Measurements from ENCODE around the gene MUC5B.

The MUC5B gene

DNA sequence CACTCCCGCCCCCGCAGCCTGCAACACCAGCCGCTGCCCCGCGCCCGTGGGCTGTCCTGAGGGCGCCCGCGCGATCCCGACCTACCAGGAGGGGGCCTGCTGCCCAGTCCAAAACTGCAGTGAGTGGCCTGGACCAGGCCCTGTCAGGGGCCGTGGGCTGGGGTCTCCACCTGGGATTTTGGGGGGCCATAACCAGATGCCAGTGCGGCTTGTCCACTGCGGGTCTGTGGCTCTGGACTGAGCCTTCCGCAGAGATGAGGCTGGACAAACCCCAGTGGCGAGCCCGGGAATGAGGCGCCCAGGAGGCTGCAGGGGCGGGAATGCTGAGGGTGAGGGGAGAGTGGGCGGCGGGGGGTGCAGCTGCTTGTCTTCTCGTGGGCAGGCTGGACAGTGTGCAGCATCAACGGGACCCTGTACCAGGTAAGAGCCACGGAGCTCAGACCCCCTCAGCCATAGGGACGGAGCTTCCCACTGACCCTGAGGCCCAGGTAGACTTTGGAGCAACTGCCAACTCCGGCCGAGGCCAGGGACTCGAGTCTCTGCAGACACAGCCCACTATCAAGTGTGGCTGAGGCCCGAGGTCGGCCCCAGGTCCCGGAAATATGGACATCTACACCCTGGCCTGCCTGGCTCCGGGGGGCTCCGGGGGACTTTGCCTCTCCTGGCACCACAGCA lies 24.8 kb upstream of the MUC5B start:
- DNase-seq (ENCODE audit: insufficient read length, low spot score): no peak
- no peak for TF ChIP-seq POLR2A (IDR thresholded peaks at IDR 0.05; ENCODE audit: low read depth, low read length)
- TF ChIP-seq TAF1 (IDR thresholded peaks at IDR 0.05; ENCODE audit: low read depth, low read length): no peak
- FAIRE-seq: no peak

DNA sequence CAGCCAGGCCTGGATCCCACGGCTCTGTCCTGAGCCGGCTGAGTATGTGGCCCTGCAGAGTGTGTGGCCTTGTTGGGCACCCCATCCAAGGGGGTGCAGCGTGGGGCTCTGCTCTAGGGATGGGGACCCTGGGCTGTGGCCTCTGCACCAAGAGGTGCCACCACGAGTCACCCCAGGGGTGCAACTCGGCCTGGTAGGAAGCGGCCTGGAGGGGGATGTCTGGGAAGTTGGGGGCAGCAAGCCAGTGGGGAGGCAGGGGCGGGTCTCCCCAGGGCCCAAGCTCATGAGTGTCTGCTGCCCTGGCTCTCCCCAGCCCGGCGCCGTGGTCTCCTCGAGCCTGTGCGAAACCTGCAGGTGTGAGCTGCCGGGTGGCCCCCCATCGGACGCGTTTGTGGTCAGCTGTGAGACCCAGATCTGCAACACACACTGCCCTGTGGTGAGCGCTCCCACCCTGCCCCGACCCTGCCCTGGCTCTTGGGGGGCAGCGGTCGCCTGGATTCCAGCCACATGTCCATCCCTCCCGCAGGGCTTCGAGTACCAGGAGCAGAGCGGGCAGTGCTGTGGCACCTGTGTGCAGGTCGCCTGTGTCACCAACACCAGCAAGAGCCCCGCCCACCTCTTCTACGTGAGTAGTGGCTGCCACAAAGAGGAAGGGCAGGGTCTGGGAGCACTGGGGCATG lies 24.2 kb upstream of the MUC5B start:
- FAIRE-seq: no peak
- no peak for DNase-seq (ENCODE audit: insufficient read length, low spot score)
- TF ChIP-seq PAX5 (IDR thresholded peaks at IDR 0.05; ENCODE audit: insufficient read depth, low read length, severe bottlenecking): no peak
- no peak for TF ChIP-seq POU2F2 (IDR thresholded peaks at IDR 0.05; ENCODE audit: low read depth, low read length)
- TF ChIP-seq POLR2AphosphoS5 (IDR thresholded peaks at IDR 0.05; ENCODE audit: low read depth, low read length): no peak
- TF ChIP-seq TAF1 (IDR thresholded peaks at IDR 0.05; ENCODE audit: low read depth, low read length): no peak
- TF ChIP-seq POLR2A (IDR thresholded peaks at IDR 0.05; ENCODE audit: low read depth, low read length): no peak
- TF ChIP-seq SPI1 (IDR thresholded peaks at IDR 0.05; ENCODE audit: low read depth, low read length): no peak

DNA sequence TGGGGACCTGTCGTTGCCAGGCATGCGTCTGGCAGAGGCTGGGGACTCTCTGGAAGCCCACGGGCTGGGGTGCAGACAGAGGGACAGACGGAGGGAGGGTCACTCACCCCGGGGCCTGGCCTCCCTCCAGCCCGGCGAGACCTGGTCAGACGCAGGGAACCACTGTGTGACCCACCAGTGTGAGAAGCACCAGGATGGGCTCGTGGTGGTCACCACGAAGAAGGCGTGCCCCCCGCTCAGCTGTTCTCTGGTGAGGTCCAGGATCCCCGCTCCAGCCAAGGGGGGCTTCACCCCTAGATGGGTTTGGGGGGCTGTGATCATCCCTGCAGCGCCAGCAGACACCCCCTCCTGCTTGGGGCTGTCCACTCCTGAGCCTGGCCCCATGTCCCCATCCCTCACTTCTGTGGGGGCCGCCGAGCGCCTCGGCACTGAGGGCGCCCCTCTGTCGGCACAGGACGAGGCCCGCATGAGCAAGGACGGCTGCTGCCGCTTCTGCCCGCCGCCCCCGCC lies 23.6 kb upstream of the MUC5B start:
- FAIRE-seq: no peak
- no peak for DNase-seq (ENCODE audit: insufficient read length, low spot score)
- TF ChIP-seq POLR2A (IDR thresholded peaks at IDR 0.05; ENCODE audit: low read depth, low read length): no peak

DNA sequence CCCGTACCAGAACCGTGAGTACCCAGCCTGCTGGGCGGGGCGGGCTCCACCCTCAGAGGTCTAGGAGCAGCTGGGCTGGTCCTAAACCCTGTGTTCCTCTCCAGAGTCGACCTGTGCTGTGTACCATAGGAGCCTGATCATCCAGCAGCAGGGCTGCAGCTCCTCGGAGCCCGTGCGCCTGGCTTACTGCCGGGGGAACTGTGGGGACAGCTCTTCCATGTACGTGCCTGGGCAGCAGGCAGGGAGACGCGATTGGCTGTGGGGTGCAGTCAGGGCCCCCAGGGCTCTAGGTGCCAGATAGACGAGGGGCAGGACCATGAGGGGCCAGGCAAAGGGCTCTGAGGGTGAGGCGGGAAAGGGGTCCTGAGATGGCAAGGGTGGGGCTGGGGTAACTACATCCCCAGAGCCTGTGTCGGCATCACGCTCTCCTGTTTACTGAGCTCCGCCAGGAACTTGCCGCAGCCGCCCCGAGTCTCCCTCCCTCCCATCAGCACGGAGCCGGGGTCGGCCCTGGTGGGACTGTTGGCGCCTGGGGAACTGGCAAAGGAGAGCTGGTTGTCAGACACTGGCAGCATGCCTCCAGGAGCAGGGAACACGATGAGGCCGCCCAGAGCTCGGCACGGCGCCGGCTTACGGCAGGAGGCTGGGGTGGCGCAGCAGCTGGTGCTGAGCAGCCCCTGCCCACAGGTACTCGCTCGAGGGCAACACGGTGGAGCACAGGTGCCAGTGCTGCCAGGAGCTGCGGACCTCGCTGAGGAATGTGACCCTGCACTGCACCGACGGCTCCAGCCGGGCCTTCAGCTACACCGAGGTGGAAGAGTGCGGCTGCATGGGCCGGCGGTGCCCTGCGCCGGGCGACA lies 22.9 kb upstream of the MUC5B start:
- no peak for DNase-seq (ENCODE audit: insufficient read length, low spot score)
- FAIRE-seq: no peak
- TF ChIP-seq TAF1 (IDR thresholded peaks at IDR 0.05; ENCODE audit: low read depth, low read length) (no peak), PAX5 (IDR thresholded peaks at IDR 0.05; ENCODE audit: insufficient read depth, low read length, severe bottlenecking) (no peak), POLR2AphosphoS5 (IDR thresholded peaks at IDR 0.05; ENCODE audit: low read depth, low read length) (no peak), POU2F2 (IDR thresholded peaks at IDR 0.05; ENCODE audit: low read depth, low read length) (no peak), SPI1 (IDR thresholded peaks at IDR 0.05; ENCODE audit: low read depth, low read length) (no peak), POLR2A (IDR thresholded peaks at IDR 0.05; ENCODE audit: low read depth, low read length) (no peak)

DNA sequence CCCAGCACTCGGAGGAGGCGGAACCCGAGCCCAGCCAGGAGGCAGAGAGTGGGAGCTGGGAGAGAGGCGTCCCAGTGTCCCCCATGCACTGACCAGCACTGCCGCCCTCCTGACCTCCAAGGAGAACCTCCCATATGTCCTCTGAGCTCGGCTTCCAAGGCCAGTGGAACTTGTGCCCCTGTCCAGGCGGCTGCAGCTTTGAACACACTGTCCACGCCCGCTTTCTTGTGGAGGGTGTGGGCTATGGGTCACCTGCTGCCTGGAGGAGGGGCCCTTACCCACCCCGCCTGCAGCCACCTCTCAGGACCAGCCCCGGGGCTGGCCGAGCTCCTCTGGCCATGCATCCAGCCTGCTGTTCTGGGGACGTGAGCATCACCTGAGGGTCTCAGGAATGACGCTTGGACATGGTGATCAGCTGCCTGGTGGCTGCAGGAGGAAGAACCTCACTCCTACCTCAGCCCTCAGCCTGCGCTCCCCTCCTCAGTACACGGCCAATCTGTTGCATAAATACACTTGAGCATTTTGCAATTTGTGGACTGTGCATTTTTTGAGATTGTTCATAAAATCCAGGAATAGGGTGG lies 22.2 kb upstream of the MUC5B start:
- FAIRE-seq: no peak
- TF ChIP-seq TAF1 (IDR thresholded peaks at IDR 0.05; ENCODE audit: low read depth, low read length): no peak
- TF ChIP-seq POLR2A (IDR thresholded peaks at IDR 0.05; ENCODE audit: low read depth, low read length): no peak
- no peak for TF ChIP-seq SPI1 (IDR thresholded peaks at IDR 0.05; ENCODE audit: low read depth, low read length)
- no peak for TF ChIP-seq PAX5 (IDR thresholded peaks at IDR 0.05; ENCODE audit: insufficient read depth, low read length, severe bottlenecking)
- TF ChIP-seq POU2F2 (IDR thresholded peaks at IDR 0.05; ENCODE audit: low read depth, low read length): no peak
- TF ChIP-seq POLR2AphosphoS5 (IDR thresholded peaks at IDR 0.05; ENCODE audit: low read depth, low read length): no peak
- DNase-seq (ENCODE audit: insufficient read length, low spot score): no peak

DNA sequence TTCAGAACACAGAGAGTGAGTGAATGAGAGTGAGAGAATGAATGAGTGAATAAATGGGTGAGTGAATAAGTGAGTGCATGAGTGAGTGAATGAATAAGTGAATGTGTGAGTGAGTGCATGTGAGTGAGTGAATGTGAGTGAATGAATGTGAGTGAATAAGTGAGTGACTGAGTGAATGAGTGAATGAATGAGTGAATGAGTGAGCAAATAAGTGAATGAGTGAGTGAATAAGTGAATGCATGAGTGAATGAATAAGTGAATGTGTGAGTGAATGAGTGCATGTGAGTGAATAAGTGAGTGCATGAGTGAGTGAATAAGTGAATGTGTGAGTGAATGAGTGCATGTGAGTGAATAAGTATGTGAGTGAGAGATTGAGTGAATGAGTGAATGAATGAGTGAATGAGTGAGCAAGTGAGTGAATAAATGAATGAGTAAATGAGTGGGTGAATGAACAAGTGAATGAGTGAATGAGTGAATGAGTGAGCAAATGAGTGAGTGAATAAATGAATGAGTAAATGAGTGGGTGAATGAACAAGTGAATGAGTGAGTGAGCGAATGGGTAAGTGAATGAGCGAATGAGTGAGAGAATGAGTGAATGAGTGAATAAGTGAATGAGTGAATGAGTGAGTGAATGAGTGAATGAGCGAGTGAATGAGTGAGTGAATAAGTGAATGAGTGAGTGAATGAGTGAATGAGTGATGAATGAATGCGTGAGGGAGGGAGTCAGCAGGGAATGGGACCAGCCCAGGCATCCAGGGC lies 21.3 kb upstream of the MUC5B start:
- no peak for TF ChIP-seq POLR2A (IDR thresholded peaks at IDR 0.05; ENCODE audit: low read depth, low read length)
- no peak for TF ChIP-seq POU2F2 (IDR thresholded peaks at IDR 0.05; ENCODE audit: low read depth, low read length)
- TF ChIP-seq SPI1 (IDR thresholded peaks at IDR 0.05; ENCODE audit: low read depth, low read length): no peak
- TF ChIP-seq POLR2AphosphoS5 (IDR thresholded peaks at IDR 0.05; ENCODE audit: low read depth, low read length): no peak
- TF ChIP-seq TAF1 (IDR thresholded peaks at IDR 0.05; ENCODE audit: low read depth, low read length): no peak
- TF ChIP-seq PAX5 (IDR thresholded peaks at IDR 0.05; ENCODE audit: insufficient read depth, low read length, severe bottlenecking): no peak
- FAIRE-seq (peak; percentile 58), DNase-seq (ENCODE audit: insufficient read length, low spot score) (no peak)

DNA sequence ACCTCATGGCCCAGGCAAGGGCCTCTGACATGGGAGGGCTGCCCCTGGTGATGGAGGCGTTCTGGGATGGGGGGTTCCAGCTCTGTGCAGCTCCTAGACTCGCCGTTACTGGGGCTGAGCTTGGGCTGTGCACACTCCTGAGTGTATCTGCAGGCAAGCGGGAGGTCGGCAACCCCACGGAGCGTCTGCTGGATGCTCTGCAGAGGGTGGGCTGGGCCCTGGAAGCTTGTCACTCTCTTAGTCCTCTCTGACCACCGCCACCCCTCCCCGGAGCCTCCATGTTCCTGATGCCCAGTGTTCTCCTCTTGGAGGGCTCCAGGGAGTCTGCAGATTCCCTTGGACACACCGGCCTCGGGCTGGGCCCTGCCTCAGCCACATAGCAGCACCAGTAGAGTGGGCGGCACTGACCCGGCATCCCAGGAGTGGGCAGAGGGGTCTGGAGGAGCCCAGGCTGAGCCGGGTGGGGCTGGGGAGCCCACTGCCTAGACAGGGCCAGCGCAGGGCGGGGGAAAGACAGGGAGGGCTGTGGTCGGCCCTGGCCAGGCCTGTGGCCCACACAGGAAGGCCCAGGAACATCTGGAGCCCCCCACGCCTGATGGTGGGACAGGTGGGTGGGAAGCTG lies 20.6 kb upstream of the MUC5B start:
- no peak for DNase-seq (ENCODE audit: insufficient read length, low spot score)
- TF ChIP-seq POLR2AphosphoS5 (IDR thresholded peaks at IDR 0.05; ENCODE audit: low read depth, low read length) (no peak), SPI1 (IDR thresholded peaks at IDR 0.05; ENCODE audit: low read depth, low read length) (no peak), POU2F2 (IDR thresholded peaks at IDR 0.05; ENCODE audit: low read depth, low read length) (no peak), PAX5 (IDR thresholded peaks at IDR 0.05; ENCODE audit: insufficient read depth, low read length, severe bottlenecking) (no peak), POLR2A (IDR thresholded peaks at IDR 0.05; ENCODE audit: low read depth, low read length) (no peak), TAF1 (IDR thresholded peaks at IDR 0.05; ENCODE audit: low read depth, low read length) (no peak)

DNA sequence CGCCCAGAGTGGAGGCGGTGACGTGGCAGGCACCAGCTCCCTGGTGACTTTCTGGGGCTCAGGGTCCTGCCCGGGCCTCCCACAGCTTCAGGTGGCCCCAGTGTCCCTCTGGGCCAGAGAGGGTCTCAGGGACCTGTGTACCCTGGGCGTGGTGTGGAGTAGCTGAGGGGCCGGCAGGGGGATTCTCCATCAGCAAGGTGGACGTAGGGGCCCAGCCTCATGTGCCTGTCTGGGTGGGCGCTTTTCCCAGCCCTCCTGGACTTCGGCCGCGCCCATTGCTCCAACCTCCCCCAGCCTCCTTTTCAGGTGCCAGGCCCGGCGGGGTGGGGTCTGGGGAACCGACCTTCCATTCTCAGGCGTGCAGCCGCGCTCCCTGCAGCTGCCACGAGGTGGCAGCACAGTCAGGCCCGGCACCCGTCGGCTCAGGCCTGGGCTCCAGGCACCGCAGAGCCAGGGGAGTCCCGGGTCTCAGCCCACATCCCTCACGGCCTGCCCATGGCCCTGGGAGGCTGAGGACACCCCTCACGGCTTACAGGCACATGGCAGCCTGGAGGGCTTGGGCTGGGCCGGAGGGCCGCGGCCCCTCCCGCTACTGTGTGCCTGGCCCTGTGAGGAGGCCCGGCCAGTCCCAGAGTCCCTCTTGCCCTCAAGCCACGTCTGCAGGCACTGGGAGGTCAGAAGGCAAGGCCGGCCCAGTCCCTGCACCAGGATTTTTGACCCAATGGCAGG lies 19.9 kb upstream of the MUC5B start:
- peak; percentile 99 for DNase-seq (ENCODE audit: insufficient read length, low spot score)
- no peak for TF ChIP-seq SPI1 (IDR thresholded peaks at IDR 0.05; ENCODE audit: low read depth, low read length)
- no peak for TF ChIP-seq POU2F2 (IDR thresholded peaks at IDR 0.05; ENCODE audit: low read depth, low read length)
- no peak for TF ChIP-seq POLR2A (IDR thresholded peaks at IDR 0.05; ENCODE audit: low read depth, low read length)
- TF ChIP-seq TAF1 (IDR thresholded peaks at IDR 0.05; ENCODE audit: low read depth, low read length): no peak
- TF ChIP-seq PAX5 (IDR thresholded peaks at IDR 0.05; ENCODE audit: insufficient read depth, low read length, severe bottlenecking): no peak

More for the DNA sequence above, 20.6 kb upstream of the MUC5B start:
- FAIRE-seq: no peak

More for the DNA sequence above, 19.9 kb upstream of the MUC5B start:
- peak; percentile 91 for FAIRE-seq
